CD4-positive, CD25-positive, alpha-beta regulatory T cell (primary cell): ENCODE results near the gene CYBA. TPM values are rescaled to one million over a fixed set of nuclear protein-coding genes. Genes with fewer than 3 reads are reported as not detected.
"Not testable (repeated sequence)": the region's sequence is repeated elsewhere in the genome, so short reads cannot be mapped to it uniquely, and the experiment has no call there.

Experiments
- ATAC-seq, 2 donors: fragments of 150-1000 bp; cut with Tn5 transposase; one replicate each; pipeline ENCODE4 v1.10.0; 2021; ENCODE audit warnings: low read depth in 2 of 2, moderate number of reproducible peaks in 2 of 2, moderate library complexity in 1 of 2
- DNase-seq, 3 donors: peaks; one replicate each; pipeline versions ENCODE4 v3.0.0 to v3.0.0-alpha.2; 2012 to 2022; ENCODE audit warnings: mixed read lengths in 1 of 3
- H3K27ac ChIP-seq: one replicate; pipeline ENCODE4 v1.7.0; 2013; ENCODE audit warnings: mild to moderate bottlenecking, low read length; ENCODE audit not compliant: insufficient read depth, poor library complexity, severe bottlenecking
- H3K27me3 ChIP-seq: one replicate; pipeline ENCODE4 v1.7.0; 2013; ENCODE audit warnings: low read length; ENCODE audit not compliant: control insufficient read depth, insufficient read depth
- H3K36me3 ChIP-seq: one replicate; pipeline ENCODE4 v1.7.0; 2013; ENCODE audit warnings: mild to moderate bottlenecking, low read length, moderate library complexity; ENCODE audit not compliant: control insufficient read depth, insufficient read depth
- H3K4me1 ChIP-seq: 2 replicates; pipeline ENCODE4 v1.7.0; 2013; ENCODE audit warnings: mild to moderate bottlenecking, low read length; ENCODE audit not compliant: insufficient read depth, control insufficient read depth, poor library complexity, severe bottlenecking
- H3K4me3 ChIP-seq: one replicate; pipeline ENCODE4 v1.7.0; 2013; ENCODE audit warnings: low read depth, mild to moderate bottlenecking, low read length, moderate library complexity
- H3K9me3 ChIP-seq, 2 experiments: 1 replicate in 1 of 2; 2 replicates in 1 of 2; pipeline ENCODE4 v1.7.0; 2013; ENCODE audit warnings: low read length in 2 of 2, mild to moderate bottlenecking in 1 of 2, moderate library complexity in 1 of 2; ENCODE audit not compliant: control insufficient read depth in 2 of 2
- H3K27ac Mint-ChIP-seq, 3 donors: one replicate each; pipeline ENCODE4 v1.8.0; 2020 to 2022; ENCODE audit warnings: mild to moderate bottlenecking in 3 of 3, mixed read lengths in 3 of 3, moderate library complexity in 2 of 3
- H3K27me3 Mint-ChIP-seq: one replicate; pipeline ENCODE4 v1.8.0; 2022; ENCODE audit warnings: mild to moderate bottlenecking, mixed read lengths
- H3K36me3 Mint-ChIP-seq: one replicate; pipeline ENCODE4 v1.8.0; 2020; ENCODE audit warnings: mixed read lengths
- H3K4me1 Mint-ChIP-seq, 4 donors: one replicate each; pipeline ENCODE4 v1.8.0; 2020 to 2022; ENCODE audit warnings: mixed read lengths in 4 of 4, mild to moderate bottlenecking in 1 of 4
- H3K4me3 Mint-ChIP-seq, 4 donors: one replicate each; pipeline ENCODE4 v1.8.0; 2020 to 2022; ENCODE audit warnings: mild to moderate bottlenecking in 4 of 4, mixed read lengths in 4 of 4, moderate library complexity in 3 of 4
- H3K9me3 Mint-ChIP-seq, 7 donors: one replicate each; pipeline ENCODE4 v1.8.0; 2020 to 2022; ENCODE audit warnings: mixed read lengths in 7 of 7, mild to moderate bottlenecking in 3 of 7, moderate library complexity in 2 of 7
- polyA plus RNA-seq, 4 donors: library from polyadenylated mRNA; unstranded; fragments of 300-500 nt; fragmentation: Illumina TruSeq; gene quantifications; one replicate each; pipeline ENCODE4 v1.2.3, GENCODE V29; 2021
- total RNA-seq: library from RNA; stranded (reverse); gene quantifications from one replicate; pipeline ENCODE4 v1.2.3, GENCODE V29; 2022

CYBA gene
- total and polyA plus RNA-seq, 5 donors from 2014 or later: 351 to 964 (median 715) TPM

- Mint-ChIP-seq H3K9me3 (peaks cover 0 to 1% (median 0%) of the 10 kb centered on the region in 7 donors), H3K4me1 (peaks cover 3 to 21% (median 15%) of the 10 kb centered on the region in 4 donors), H3K4me3 (no peak overlapping the region), H3K27ac (no peak overlapping the region), H3K36me3 (peaks cover 7% of the 10 kb centered on the region), H3K27me3 (no peaks in the 10 kb centered on the region)
- H3K27me3 ChIP-seq: no peaks in the 10 kb centered on the region
- no peak for DNase-seq
- ATAC-seq: no peak
- H3K27ac ChIP-seq: no peak overlapping the region
- no peaks in the 10 kb centered on the region for H3K9me3 ChIP-seq
- peaks cover 31% of the 10 kb centered on the region for H3K36me3 ChIP-seq
- peaks cover 23% of the 10 kb centered on the region for H3K4me1 ChIP-seq
- H3K4me3 ChIP-seq: no peak overlapping the region
These were observed 26.9 kb upstream of the CYBA start for GRCh38 chr16:88677721-88678120.

- Histone ChIP-seq H3K4me3 (no peak overlapping the region), H3K9me3 (no peaks in the 10 kb centered on the region), H3K36me3 (peaks cover 31% of the 10 kb centered on the region), H3K4me1 (peaks cover 13% of the 10 kb centered on the region), H3K27me3 (no peaks in the 10 kb centered on the region), H3K27ac (no peak overlapping the region)
- peaks cover 0 to 1% (median 0%) of the 10 kb centered on the region in 7 donors for H3K9me3 Mint-ChIP-seq
- H3K36me3 Mint-ChIP-seq: peaks cover 7% of the 10 kb centered on the region
- H3K4me3 Mint-ChIP-seq: no peak overlapping the region
- no peaks in the 10 kb centered on the region for H3K27me3 Mint-ChIP-seq
- H3K27ac Mint-ChIP-seq: no peak overlapping the region
- DNase-seq: no peak
- H3K4me1 Mint-ChIP-seq: peaks cover under 1 to 12% (median 5%) of the 10 kb centered on the region in 4 donors
- ATAC-seq: no peak
These were observed 25.8 kb upstream of the CYBA start for GRCh38 chr16:88676502-88677242.

- no peak overlapping the region for H3K27ac ChIP-seq
- H3K27ac Mint-ChIP-seq: no peak overlapping the region
- H3K27me3 Mint-ChIP-seq: no peaks in the 10 kb centered on the region
- peaks cover 4% of the 10 kb centered on the region for H3K36me3 Mint-ChIP-seq
- H3K9me3 Mint-ChIP-seq: no peaks in the 10 kb centered on the region
- no peaks in the 10 kb centered on the region for H3K27me3 ChIP-seq
- no peaks in the 10 kb centered on the region for H3K9me3 ChIP-seq
- H3K4me1 ChIP-seq: no peaks in the 10 kb centered on the region
- H3K4me3 Mint-ChIP-seq: no peak overlapping the region
- DNase-seq (no peak), ATAC-seq (no peak)
- peaks cover 24% of the 10 kb centered on the region for H3K36me3 ChIP-seq
- H3K4me1 Mint-ChIP-seq: no peaks in the 10 kb centered on the region
- no peak overlapping the region for H3K4me3 ChIP-seq
These were observed 23.0 kb upstream of the CYBA start for GRCh38 chr16:88673716-88674379.

DNA sequence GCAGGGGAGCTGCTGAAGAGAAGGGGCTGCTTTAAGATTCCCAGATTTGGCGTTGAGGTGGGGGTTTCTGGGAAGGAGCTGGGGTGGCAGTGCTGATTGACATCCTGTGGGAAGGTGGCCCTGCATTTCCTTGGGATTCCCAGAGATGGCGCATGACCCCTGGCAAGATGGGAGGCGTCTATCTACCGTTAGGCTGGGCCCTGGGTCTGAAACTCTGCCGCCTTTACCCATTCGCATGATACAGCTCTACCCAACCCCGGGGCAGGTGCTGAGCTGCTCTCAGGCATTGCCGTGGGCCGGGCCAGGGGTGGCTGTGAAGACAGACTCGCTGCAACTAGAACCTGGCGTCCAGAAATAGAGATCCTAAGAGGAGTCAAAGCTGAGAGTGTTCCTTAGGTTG is 21.9 kb upstream of the CYBA start:
- no peaks in the 10 kb centered on the region for H3K27me3 ChIP-seq
- peaks cover 4% of the 10 kb centered on the region for H3K36me3 Mint-ChIP-seq
- no peak overlapping the region for H3K4me3 Mint-ChIP-seq
- no peaks in the 10 kb centered on the region for H3K4me1 Mint-ChIP-seq
- no peaks in the 10 kb centered on the region for H3K27me3 Mint-ChIP-seq
- H3K27ac ChIP-seq: no peak overlapping the region
- no peak overlapping the region for H3K4me3 ChIP-seq
- ATAC-seq (no peak), DNase-seq (no peak)
- H3K27ac Mint-ChIP-seq: no peak overlapping the region
- H3K9me3 Mint-ChIP-seq: no peaks in the 10 kb centered on the region
- no peaks in the 10 kb centered on the region for H3K4me1 ChIP-seq
- peaks cover 14% of the 10 kb centered on the region for H3K36me3 ChIP-seq
- H3K9me3 ChIP-seq: no peaks in the 10 kb centered on the region

GRCh38 chr16:88671806-88672205 is 21.0 kb upstream of the CYBA start:
- no peaks in the 10 kb centered on the region for H3K27me3 Mint-ChIP-seq
- no peak overlapping the region for H3K27ac Mint-ChIP-seq
- DNase-seq: no peak
- Histone ChIP-seq H3K36me3 (peaks cover 4% of the 10 kb centered on the region), H3K27me3 (no peaks in the 10 kb centered on the region), H3K27ac (no peak overlapping the region), H3K4me1 (no peaks in the 10 kb centered on the region), H3K9me3 (no peaks in the 10 kb centered on the region), H3K4me3 (no peak overlapping the region)
- no peaks in the 10 kb centered on the region for H3K4me1 Mint-ChIP-seq
- H3K36me3 Mint-ChIP-seq: peaks cover 7% of the 10 kb centered on the region
- no peak overlapping the region for H3K4me3 Mint-ChIP-seq
- no peaks in the 10 kb centered on the region for H3K9me3 Mint-ChIP-seq
- no peak for ATAC-seq

DNA sequence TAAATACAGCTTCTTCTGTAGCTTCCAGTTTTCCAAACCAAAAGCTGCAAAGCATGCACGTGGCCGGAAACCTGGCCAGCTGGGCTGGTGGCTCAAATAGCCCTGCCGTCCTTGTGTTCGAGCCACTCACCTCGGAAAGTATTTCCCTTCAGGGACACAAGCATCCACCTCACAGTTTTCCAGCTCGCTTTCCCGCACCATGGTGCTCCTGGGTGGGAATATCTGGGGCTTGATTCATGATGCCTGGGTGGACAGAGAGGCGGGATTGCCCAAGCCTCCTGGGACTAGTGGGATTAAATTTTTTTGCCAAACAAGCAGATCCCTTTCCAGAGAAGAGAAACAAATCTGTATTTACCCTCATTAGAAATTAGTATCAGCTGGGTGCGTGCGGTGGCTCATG is 19.1 kb upstream of the CYBA start:
- H3K36me3 Mint-ChIP-seq: peaks cover 7% of the 10 kb centered on the region
- ATAC-seq: no peak

DNA sequence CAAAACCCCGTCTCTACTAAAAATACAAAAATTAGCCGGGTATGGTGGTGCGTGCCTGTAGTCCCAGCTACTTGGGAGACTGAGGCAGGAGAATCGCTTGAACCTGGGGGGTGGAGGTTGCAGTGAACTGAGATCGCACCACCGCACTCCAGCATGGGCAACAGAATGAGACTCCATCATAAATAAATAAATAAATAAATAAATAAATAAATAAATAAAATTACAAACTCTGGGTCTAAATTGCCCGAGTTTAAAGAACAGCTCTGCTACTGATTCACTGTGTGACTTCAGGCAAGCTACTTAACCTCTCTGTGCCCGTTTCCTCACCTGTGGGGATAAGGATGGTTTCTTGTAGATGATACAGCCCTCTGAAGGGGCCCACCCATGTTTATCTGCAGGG is 18.6 kb upstream of the CYBA start:
- H3K27ac Mint-ChIP-seq, H3K27ac ChIP-seq, H3K4me1 ChIP-seq, H3K36me3 Mint-ChIP-seq, H3K27me3 ChIP-seq, H3K9me3 ChIP-seq, DNase-seq, H3K9me3 Mint-ChIP-seq, H3K4me3 ChIP-seq, H3K27me3 Mint-ChIP-seq, H3K36me3 ChIP-seq, H3K4me1 Mint-ChIP-seq, ATAC-seq: not testable (repeated sequence)
- peak overlapping the region in 1 of 4 donors; percentile 13 for H3K4me3 Mint-ChIP-seq

More for the DNA sequence above, 19.1 kb upstream of the CYBA start:
- Histone ChIP-seq H3K27ac (no peak overlapping the region), H3K9me3 (no peaks in the 10 kb centered on the region), H3K27me3 (no peaks in the 10 kb centered on the region), H3K4me1 (no peaks in the 10 kb centered on the region), H3K4me3 (no peak overlapping the region), H3K36me3 (no peaks in the 10 kb centered on the region)
- Mint-ChIP-seq H3K27me3 (no peaks in the 10 kb centered on the region), H3K9me3 (no peaks in the 10 kb centered on the region), H3K4me1 (peaks cover 0 to 4% (median 0%) of the 10 kb centered on the region in 4 donors), H3K4me3 (no peak overlapping the region), H3K27ac (no peak overlapping the region)
- DNase-seq: no peak

- Histone ChIP-seq H3K9me3 (no peaks in the 10 kb centered on the region), H3K27me3 (no peaks in the 10 kb centered on the region), H3K4me1 (peaks cover 12% of the 10 kb centered on the region), H3K36me3 (no peaks in the 10 kb centered on the region), H3K27ac (no peak overlapping the region), H3K4me3 (no peak overlapping the region)
- peaks cover 0 to 17% (median 2%) of the 10 kb centered on the region in 4 donors for H3K4me1 Mint-ChIP-seq
- DNase-seq (no peak), ATAC-seq (no peak)
- no peaks in the 10 kb centered on the region for H3K9me3 Mint-ChIP-seq
- H3K36me3 Mint-ChIP-seq: peaks cover 3% of the 10 kb centered on the region
- no peaks in the 10 kb centered on the region for H3K27me3 Mint-ChIP-seq
- H3K27ac Mint-ChIP-seq: no peak overlapping the region
- H3K4me3 Mint-ChIP-seq: no peak overlapping the region
These were observed 16.6 kb upstream of the CYBA start for GRCh38 chr16:88667461-88667860.
